ENCODE measurements around the gene SLC29A3. TPM values are rescaled to one million over a fixed set of nuclear protein-coding genes. Genes with fewer than 3 reads are reported as not detected.
"Not testable (repeated sequence)": the region's sequence is repeated elsewhere in the genome, so short reads cannot be mapped to it uniquely, and the experiment has no call there.

Gene SLC29A3
- total RNA-seq, 1 experiment from 2014 or later: 3.4 TPM

DNA sequence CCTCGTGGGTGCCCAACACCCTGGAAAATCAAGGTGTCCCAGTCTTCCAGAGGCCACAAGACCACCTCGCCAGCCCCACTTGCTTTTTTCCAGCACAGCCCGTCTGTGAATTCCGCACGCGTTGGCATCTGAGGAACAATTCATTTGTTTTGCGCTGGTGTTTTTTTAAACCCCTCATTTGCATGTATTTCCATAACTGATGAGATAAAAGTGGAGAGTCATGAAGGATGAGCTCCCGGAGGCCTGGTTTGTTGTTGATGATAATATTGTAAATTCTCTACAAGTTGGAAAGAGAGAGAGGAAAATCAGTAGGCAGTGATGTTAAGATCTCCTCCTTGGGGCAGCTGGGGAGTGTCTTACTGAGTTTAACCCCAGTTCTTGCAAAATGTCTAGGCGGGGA, 34.6 kb downstream of the SLC29A3 start:
- Histone ChIP-seq H2AFZ (ENCODE audit: low read length) (no peak overlapping the region), H3K79me2 (ENCODE audit: low read length) (no peaks in the 10 kb centered on the region), H3K9me3 (ENCODE audit: low read length) (no peaks in the 10 kb centered on the region), H4K20me1 (ENCODE audit: insufficient read depth, low read depth, low read length) (no peaks in the 10 kb centered on the region), H3K27ac (ENCODE audit: low read length) (no peak overlapping the region), H3K9me2 (replicated peaks; ENCODE audit: insufficient read depth, low read length) (no peaks in the 10 kb centered on the region), H3K4me1 (ENCODE audit: low read length) (no peaks in the 10 kb centered on the region), H3K4me2 (ENCODE audit: low read depth, low read length, poor library complexity, severe bottlenecking) (no peak overlapping the region), H3K36me3 (ENCODE audit: insufficient read depth, low read length) (no peaks in the 10 kb centered on the region), H3K4me3 (ENCODE audit: low read length) (no peak overlapping the region), H3K9ac (ENCODE audit: low read length) (no peak overlapping the region), H3K27me3 (ENCODE audit: low read length) (no peaks in the 10 kb centered on the region)
- no peak for DNase-seq

DNA sequence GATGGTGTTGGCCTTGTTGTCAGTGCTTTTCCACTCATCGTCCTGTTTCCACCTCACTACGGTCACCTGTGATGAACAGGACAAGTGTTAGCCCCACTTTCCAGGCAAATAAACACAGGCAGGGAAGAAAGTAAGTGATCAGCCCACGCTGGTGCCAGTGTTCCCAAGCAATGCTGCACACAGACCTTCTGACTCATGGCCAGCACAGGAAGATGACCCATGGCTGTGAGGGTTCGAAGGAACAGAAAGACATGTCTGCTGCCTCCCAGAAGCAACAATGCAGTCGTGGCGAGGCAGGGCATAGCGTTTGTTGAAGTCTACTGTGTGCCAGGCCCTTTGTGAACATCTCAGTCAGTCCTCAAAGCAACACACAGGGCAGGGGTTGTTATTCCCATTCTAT, 35.7 kb downstream of the SLC29A3 start:
- Histone ChIP-seq H3K9ac (ENCODE audit: low read length) (no peak overlapping the region), H3K27me3 (ENCODE audit: low read length) (no peaks in the 10 kb centered on the region), H4K20me1 (ENCODE audit: insufficient read depth, low read depth, low read length) (no peaks in the 10 kb centered on the region), H3K4me3 (ENCODE audit: low read length) (no peak overlapping the region), H3K36me3 (ENCODE audit: insufficient read depth, low read length) (0 out of 2 replicates have a peak, but pooled peaks cover 4% of the 10 kb centered on the region), H3K4me2 (ENCODE audit: low read depth, low read length, poor library complexity, severe bottlenecking) (no peak overlapping the region), H3K79me2 (ENCODE audit: low read length) (no peaks in the 10 kb centered on the region), H2AFZ (ENCODE audit: low read length) (no peak overlapping the region), H3K9me2 (replicated peaks; ENCODE audit: insufficient read depth, low read length) (no peaks in the 10 kb centered on the region), H3K27ac (ENCODE audit: low read length) (no peak overlapping the region), H3K4me1 (ENCODE audit: low read length) (no peaks in the 10 kb centered on the region), H3K9me3 (ENCODE audit: low read length) (no peaks in the 10 kb centered on the region)
- no peak for DNase-seq

DNA sequence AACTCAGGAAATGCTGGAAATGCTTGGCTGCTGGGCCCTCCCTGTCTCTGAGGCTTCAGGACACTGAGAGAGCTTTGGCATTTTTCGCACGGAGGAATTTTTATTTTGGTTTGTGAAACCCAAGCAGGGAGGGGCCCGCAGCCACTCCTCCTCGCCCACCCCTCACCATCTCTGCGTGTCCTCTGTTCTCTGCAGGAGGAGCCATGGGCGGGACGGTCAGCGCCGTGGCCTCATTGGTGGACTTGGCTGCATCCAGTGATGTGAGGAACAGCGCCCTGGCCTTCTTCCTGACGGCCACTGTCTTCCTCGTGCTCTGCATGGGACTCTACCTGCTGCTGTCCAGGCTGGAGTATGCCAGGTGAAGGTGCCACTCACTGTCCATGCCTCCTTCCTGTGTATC, 36.8 kb downstream of the SLC29A3 start:
- no peak overlapping the region for H3K27ac ChIP-seq (ENCODE audit: low read length)
- no peaks in the 10 kb centered on the region for H4K20me1 ChIP-seq (ENCODE audit: insufficient read depth, low read depth, low read length)
- no peak overlapping the region for H3K4me2 ChIP-seq (ENCODE audit: low read depth, low read length, poor library complexity, severe bottlenecking)
- H3K4me1 ChIP-seq (ENCODE audit: low read length): no peaks in the 10 kb centered on the region
- 0 out of 2 replicates have a peak, but pooled peaks cover 4% of the 10 kb centered on the region for H3K36me3 ChIP-seq (ENCODE audit: insufficient read depth, low read length)
- H2AFZ ChIP-seq (ENCODE audit: low read length): no peak overlapping the region
- H3K27me3 ChIP-seq (ENCODE audit: low read length): no peaks in the 10 kb centered on the region
- no peak overlapping the region for H3K4me3 ChIP-seq (ENCODE audit: low read length)
- no peak overlapping the region for H3K9ac ChIP-seq (ENCODE audit: low read length)
- no peaks in the 10 kb centered on the region for H3K9me3 ChIP-seq (ENCODE audit: low read length)
- no peaks in the 10 kb centered on the region for H3K79me2 ChIP-seq (ENCODE audit: low read length)
- H3K9me2 ChIP-seq (replicated peaks; ENCODE audit: insufficient read depth, low read length): no peaks in the 10 kb centered on the region
- no peak for DNase-seq

DNA sequence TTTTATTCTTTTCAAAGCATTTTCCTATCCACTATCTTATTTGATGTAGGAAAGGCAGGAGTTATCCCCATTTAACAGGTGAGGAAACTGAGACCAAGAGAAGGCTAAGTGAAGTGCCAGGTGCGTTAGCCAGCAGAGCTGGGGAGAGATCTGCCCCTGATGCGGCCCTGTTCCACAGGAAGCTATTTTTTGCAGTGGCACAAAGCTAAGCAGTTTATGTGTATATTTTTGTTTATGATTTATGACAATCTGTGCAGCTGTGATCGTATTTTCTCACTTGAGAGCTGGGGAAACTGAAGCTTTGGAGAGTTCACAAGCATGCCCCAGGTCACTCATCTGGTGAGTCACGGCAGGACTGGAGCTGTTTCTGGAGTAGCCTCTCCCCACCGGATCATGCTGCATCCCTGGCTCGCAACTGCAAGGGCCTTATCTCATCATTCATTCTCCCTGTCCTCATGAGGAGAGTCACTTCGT, 38.8 kb downstream of the SLC29A3 start:
- H3K4me1 ChIP-seq (ENCODE audit: low read length): no peaks in the 10 kb centered on the region
- 0 out of 2 replicates have a peak, but pooled peaks cover 4% of the 10 kb centered on the region for H3K36me3 ChIP-seq (ENCODE audit: insufficient read depth, low read length)
- no peak overlapping the region for H3K9ac ChIP-seq (ENCODE audit: low read length)
- H2AFZ ChIP-seq (ENCODE audit: low read length): no peak overlapping the region
- no peaks in the 10 kb centered on the region for H4K20me1 ChIP-seq (ENCODE audit: insufficient read depth, low read depth, low read length)
- DNase-seq: no peak
- H3K79me2 ChIP-seq (ENCODE audit: low read length): no peaks in the 10 kb centered on the region
- no peak overlapping the region for H3K27ac ChIP-seq (ENCODE audit: low read length)
- no peak overlapping the region for H3K4me3 ChIP-seq (ENCODE audit: low read length)
- no peaks in the 10 kb centered on the region for H3K9me3 ChIP-seq (ENCODE audit: low read length)
- H3K4me2 ChIP-seq (ENCODE audit: low read depth, low read length, poor library complexity, severe bottlenecking): no peak overlapping the region
- H3K27me3 ChIP-seq (ENCODE audit: low read length): no peaks in the 10 kb centered on the region
- no peaks in the 10 kb centered on the region for H3K9me2 ChIP-seq (replicated peaks; ENCODE audit: insufficient read depth, low read length)

DNA sequence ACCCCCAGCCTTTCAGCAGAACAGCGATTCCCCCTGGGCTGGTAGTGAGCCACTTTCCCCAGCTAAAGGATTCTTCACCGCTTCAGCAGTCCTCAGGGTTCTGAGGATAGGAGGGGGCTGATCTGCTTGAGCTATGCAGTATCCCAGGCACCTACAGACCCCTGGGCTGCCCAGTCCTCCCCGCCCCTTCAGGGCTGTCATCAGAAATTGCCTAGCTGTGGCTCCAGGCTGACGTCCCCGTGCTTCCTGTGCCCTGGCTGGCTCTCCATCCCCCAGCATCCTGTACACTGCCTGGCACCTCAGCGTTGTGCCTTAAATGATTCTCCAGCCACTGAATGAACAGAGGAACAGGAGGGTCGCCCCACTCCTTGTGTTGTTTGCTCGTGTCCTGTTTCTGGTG, 39.2 kb downstream of the SLC29A3 start:
- no peaks in the 10 kb centered on the region for H3K9me2 ChIP-seq (replicated peaks; ENCODE audit: insufficient read depth, low read length)
- no peak overlapping the region for H3K4me3 ChIP-seq (ENCODE audit: low read length)
- H3K9me3 ChIP-seq (ENCODE audit: low read length): no peaks in the 10 kb centered on the region
- no peak overlapping the region for H3K9ac ChIP-seq (ENCODE audit: low read length)
- H3K27me3 ChIP-seq (ENCODE audit: low read length): no peaks in the 10 kb centered on the region
- no peaks in the 10 kb centered on the region for H4K20me1 ChIP-seq (ENCODE audit: insufficient read depth, low read depth, low read length)
- no peaks in the 10 kb centered on the region for H3K79me2 ChIP-seq (ENCODE audit: low read length)
- H3K4me1 ChIP-seq (ENCODE audit: low read length): no peaks in the 10 kb centered on the region
- DNase-seq: no peak
- H3K4me2 ChIP-seq (ENCODE audit: low read depth, low read length, poor library complexity, severe bottlenecking): no peak overlapping the region
- H3K27ac ChIP-seq (ENCODE audit: low read length): no peak overlapping the region
- no peak overlapping the region for H2AFZ ChIP-seq (ENCODE audit: low read length)
- H3K36me3 ChIP-seq (ENCODE audit: insufficient read depth, low read length): 0 out of 2 replicates have a peak, but pooled peaks cover 4% of the 10 kb centered on the region

DNA sequence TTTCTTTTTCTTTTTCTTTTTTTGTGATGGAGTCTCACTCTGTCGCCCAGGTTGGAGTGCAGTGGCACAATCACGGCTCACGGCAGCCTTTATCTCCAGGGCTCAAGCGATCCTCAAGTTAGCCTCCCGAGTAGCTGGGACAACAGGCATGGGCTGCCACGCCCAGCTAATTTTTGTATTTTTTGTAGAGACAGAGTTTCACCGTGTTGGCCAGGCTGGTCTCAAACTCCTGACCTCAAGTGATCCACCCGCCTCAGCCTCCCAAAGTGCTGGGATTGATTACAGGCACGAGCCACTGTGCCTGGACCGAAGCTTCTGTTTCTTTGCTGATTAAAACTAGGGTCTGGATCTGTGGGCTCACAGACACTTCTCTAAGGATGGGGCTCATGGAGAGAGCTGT, 39.8 kb downstream of the SLC29A3 start:
- H2AFZ ChIP-seq (ENCODE audit: low read length); H3K4me1 ChIP-seq (ENCODE audit: low read length): not testable (repeated sequence)

DNA sequence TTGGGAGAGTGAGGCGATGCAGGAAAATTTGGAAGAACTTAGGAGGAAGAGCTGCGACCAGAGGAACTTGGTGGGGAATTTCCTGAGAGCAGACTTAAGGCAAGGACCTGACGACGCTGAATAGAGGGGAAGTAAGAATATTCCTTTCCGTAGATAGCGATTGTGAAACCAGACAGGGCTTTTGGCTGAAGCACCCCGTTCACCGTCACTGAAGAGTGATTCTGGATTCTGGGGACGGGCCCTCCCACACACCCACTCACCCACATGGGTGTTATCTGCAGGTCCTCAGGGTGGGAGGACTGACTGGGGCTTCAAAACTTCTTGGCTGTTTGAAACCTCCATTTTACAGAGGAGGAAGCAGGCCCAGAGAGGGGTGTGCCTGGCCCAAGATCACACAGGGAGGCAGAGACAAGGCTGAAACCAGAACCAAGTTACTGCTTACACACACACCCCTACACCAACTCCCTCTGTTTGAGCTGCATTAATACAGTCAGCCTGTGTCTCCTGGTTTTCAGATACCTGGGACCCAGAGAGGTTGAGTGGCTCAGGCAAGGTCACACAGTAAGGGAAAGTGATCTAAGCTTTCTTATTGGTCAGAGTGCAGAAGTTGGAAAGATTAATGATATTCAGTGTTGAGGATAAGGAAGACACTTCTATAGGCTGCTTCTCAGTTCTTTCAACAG, 40.4 kb downstream of the SLC29A3 start:
- H3K27ac ChIP-seq (ENCODE audit: low read length): no peak overlapping the region

More for the DNA sequence above, 39.8 kb downstream of the SLC29A3 start:
- not testable (repeated sequence) for H3K9me3 ChIP-seq (ENCODE audit: low read length); H3K4me3 ChIP-seq (ENCODE audit: low read length); H3K27me3 ChIP-seq (ENCODE audit: low read length); H3K9ac ChIP-seq (ENCODE audit: low read length); H3K79me2 ChIP-seq (ENCODE audit: low read length); H3K36me3 ChIP-seq (ENCODE audit: insufficient read depth, low read length); H3K27ac ChIP-seq (ENCODE audit: low read length); H4K20me1 ChIP-seq (ENCODE audit: insufficient read depth, low read depth, low read length); H3K9me2 ChIP-seq (replicated peaks; ENCODE audit: insufficient read depth, low read length); DNase-seq; H3K4me2 ChIP-seq (ENCODE audit: low read depth, low read length, poor library complexity, severe bottlenecking)

DNA sequence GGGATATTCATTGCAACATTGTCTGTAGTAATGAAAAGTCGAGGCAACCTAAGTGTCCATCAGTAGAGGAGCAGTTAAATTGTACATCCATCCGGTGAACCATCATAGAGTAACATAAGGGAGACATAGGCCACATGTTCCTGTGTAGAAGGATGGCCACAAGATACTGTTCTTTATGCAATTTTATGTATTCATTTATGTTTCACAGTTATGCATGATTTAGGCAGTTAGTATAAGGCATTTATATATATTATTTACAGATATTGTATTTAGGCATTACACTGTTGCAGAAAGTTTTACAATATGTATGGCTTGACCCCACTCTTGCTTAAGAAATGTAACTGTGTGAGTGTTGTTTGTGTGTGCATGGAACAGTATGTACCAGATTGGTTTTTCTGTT, 41.7 kb downstream of the SLC29A3 start:
- Histone ChIP-seq H3K36me3 (ENCODE audit: insufficient read depth, low read length) (0 out of 2 replicates have a peak, but pooled peaks cover 4% of the 10 kb centered on the region), H3K9me2 (replicated peaks; ENCODE audit: insufficient read depth, low read length) (no peaks in the 10 kb centered on the region), H4K20me1 (ENCODE audit: insufficient read depth, low read depth, low read length) (no peaks in the 10 kb centered on the region), H3K4me2 (ENCODE audit: low read depth, low read length, poor library complexity, severe bottlenecking) (no peak overlapping the region), H3K9me3 (ENCODE audit: low read length) (no peaks in the 10 kb centered on the region), H3K9ac (ENCODE audit: low read length) (no peak overlapping the region), H3K4me1 (ENCODE audit: low read length) (no peaks in the 10 kb centered on the region), H3K4me3 (ENCODE audit: low read length) (no peak overlapping the region), H3K27me3 (ENCODE audit: low read length) (no peaks in the 10 kb centered on the region), H3K79me2 (ENCODE audit: low read length) (no peaks in the 10 kb centered on the region), H3K27ac (ENCODE audit: low read length) (no peak overlapping the region), H2AFZ (ENCODE audit: low read length) (no peak overlapping the region)
- no peak for DNase-seq

More for the DNA sequence above, 40.4 kb downstream of the SLC29A3 start:
- no peaks in the 10 kb centered on the region for H3K9me3 ChIP-seq (ENCODE audit: low read length)
- H4K20me1 ChIP-seq (ENCODE audit: insufficient read depth, low read depth, low read length): no peaks in the 10 kb centered on the region
- no peak overlapping the region for H3K9ac ChIP-seq (ENCODE audit: low read length)
- no peaks in the 10 kb centered on the region for H3K79me2 ChIP-seq (ENCODE audit: low read length)
- no peaks in the 10 kb centered on the region for H3K9me2 ChIP-seq (replicated peaks; ENCODE audit: insufficient read depth, low read length)
- no peak for DNase-seq
- H3K4me1 ChIP-seq (ENCODE audit: low read length): no peaks in the 10 kb centered on the region
- no peak overlapping the region for H3K4me3 ChIP-seq (ENCODE audit: low read length)
- H3K27me3 ChIP-seq (ENCODE audit: low read length): no peaks in the 10 kb centered on the region
- 0 out of 2 replicates have a peak, but pooled peaks cover 4% of the 10 kb centered on the region for H3K36me3 ChIP-seq (ENCODE audit: insufficient read depth, low read length)
- no peak overlapping the region for H3K4me2 ChIP-seq (ENCODE audit: low read depth, low read length, poor library complexity, severe bottlenecking)
- no peak overlapping the region for H2AFZ ChIP-seq (ENCODE audit: low read length)
